H9 (cell line): ENCODE results near the gene TP73. TPM values are rescaled to one million over a fixed set of nuclear protein-coding genes. Genes with fewer than 3 reads are reported as not detected.
A peak's percentile ranks its signal among the peaks of the same experiment; 100 is the strongest.

Experiments used
- DNase-seq: peaks from one replicate; pipeline ENCODE4 v3.0.0-alpha.2; 2017
- H2AFZ ChIP-seq: one replicate; pipeline ENCODE4 v1.6.1; 2013; ENCODE audit warnings: mild to moderate bottlenecking, low read length, control low read depth, moderate library complexity
- H2AK5ac ChIP-seq: 2 replicates; pipeline ENCODE4 v1.6.1; 2013; ENCODE audit warnings: low read length, control low read depth, mixed read lengths; ENCODE audit not compliant: insufficient read length
- H2BK120ac ChIP-seq: one replicate; pipeline ENCODE4 v1.6.1; 2013; ENCODE audit warnings: low read depth, mild to moderate bottlenecking, low read length, control low read depth, inconsistent platforms; ENCODE audit not compliant: poor library complexity, severe bottlenecking
- H2BK12ac ChIP-seq: 2 replicates; pipeline ENCODE4 v1.6.1; 2013; ENCODE audit warnings: low read length, control low read depth, mixed read lengths, low read depth; ENCODE audit not compliant: insufficient read length
- H2BK15ac ChIP-seq: 2 replicates; pipeline ENCODE4 v1.6.1; 2013; ENCODE audit warnings: low read depth, low read length, control low read depth
- H2BK20ac ChIP-seq: one replicate; pipeline ENCODE4 v1.6.1; 2013; ENCODE audit warnings: low read depth, mild to moderate bottlenecking, low read length, control low read depth, inconsistent platforms; ENCODE audit not compliant: poor library complexity, severe bottlenecking
- H2BK5ac ChIP-seq: 2 replicates; pipeline ENCODE4 v1.6.1; 2013; ENCODE audit warnings: low read length, control low read depth, mixed read lengths; ENCODE audit not compliant: insufficient read length
- H3K14ac ChIP-seq: 2 replicates; pipeline ENCODE4 v1.6.1; 2013; ENCODE audit warnings: low read length, control low read depth; ENCODE audit not compliant: insufficient read depth
- H3K18ac ChIP-seq: 2 replicates; pipeline ENCODE4 v1.6.1; 2013; ENCODE audit warnings: low read depth, mild to moderate bottlenecking, mixed read lengths, low read length, control low read depth; ENCODE audit not compliant: insufficient read length
- H3K23ac ChIP-seq: 2 replicates; pipeline ENCODE4 v1.6.1; 2013; ENCODE audit warnings: low read length, control low read depth, mixed read lengths, low read depth; ENCODE audit not compliant: insufficient read length
- H3K23me2 ChIP-seq: 2 replicates; pipeline ENCODE4 v1.6.1; 2013; ENCODE audit warnings: low read depth, mild to moderate bottlenecking, mixed read lengths, low read length, control low read depth; ENCODE audit not compliant: insufficient read length, poor library complexity, severe bottlenecking
- H3K27ac ChIP-seq: 2 replicates; pipeline ENCODE4 v1.5.1; 2013; ENCODE audit warnings: low read length, control low read depth, mixed read lengths, low read depth; ENCODE audit not compliant: insufficient read length
- H3K27me3 ChIP-seq: 2 replicates; pipeline ENCODE4 v1.6.1; 2013; ENCODE audit warnings: low read length, control low read depth, inconsistent platforms; ENCODE audit not compliant: insufficient read depth
- H3K4ac ChIP-seq: 2 replicates; pipeline ENCODE4 v1.6.1; 2013; ENCODE audit warnings: low read depth, mild to moderate bottlenecking, control low read depth, inconsistent platforms, low read length, moderate library complexity
- H3K4me1 ChIP-seq: 2 replicates; pipeline ENCODE4 v1.6.1; 2013; ENCODE audit warnings: low read length, control low read depth, inconsistent platforms; ENCODE audit not compliant: insufficient read depth
- H3K4me2 ChIP-seq: 2 replicates; pipeline ENCODE4 v1.6.1; 2013; ENCODE audit warnings: low read length, control low read depth, mixed read lengths; ENCODE audit not compliant: insufficient read length, insufficient read depth
- H3K56ac ChIP-seq: 2 replicates; pipeline ENCODE4 v1.6.1; 2013; ENCODE audit warnings: low read depth, mild to moderate bottlenecking, mixed read lengths, low read length, control low read depth; ENCODE audit not compliant: insufficient read length
- H3K79me1 ChIP-seq: 2 replicates; pipeline ENCODE4 v1.6.1; 2013; ENCODE audit warnings: low read depth, mild to moderate bottlenecking, moderate library complexity, low read length, control low read depth, inconsistent platforms; ENCODE audit not compliant: insufficient read depth, poor library complexity, severe bottlenecking
- H3K79me2 ChIP-seq: 2 replicates; pipeline ENCODE4 v1.6.1; 2013; ENCODE audit warnings: low read length, control low read depth, inconsistent platforms; ENCODE audit not compliant: insufficient read depth
- H3K9ac ChIP-seq: 2 replicates; pipeline ENCODE4 v1.6.1; 2013; ENCODE audit warnings: low read length, control low read depth, mixed read lengths; ENCODE audit not compliant: insufficient read length; ENCODE audit errors: extremely low read depth
- H3K9me3 ChIP-seq: one replicate; pipeline ENCODE4 v1.6.1; 2013; ENCODE audit warnings: low read depth, low read length, inconsistent platforms; ENCODE audit not compliant: control insufficient read depth
- H3T11ph ChIP-seq: one replicate; pipeline ENCODE4 v1.6.1; 2013; ENCODE audit warnings: mild to moderate bottlenecking, low read length, control low read depth, inconsistent platforms
- H4K20me1 ChIP-seq: one replicate; pipeline ENCODE4 v1.6.1; 2013; ENCODE audit not compliant: control insufficient read depth, insufficient read length, insufficient read depth
- H4K5ac ChIP-seq: 2 replicates; pipeline ENCODE4 v1.6.1; 2013; ENCODE audit warnings: low read depth, mild to moderate bottlenecking, mixed read lengths, low read length, control low read depth; ENCODE audit not compliant: insufficient read length
- H4K8ac ChIP-seq: replicated peaks from 2 replicates; pipeline ENCODE4 v1.6.1; 2013; ENCODE audit warnings: low read length, control low read depth, mixed read lengths, low read depth; ENCODE audit not compliant: insufficient read length
- H4K91ac ChIP-seq: 2 replicates; pipeline ENCODE4 v1.6.1; 2013; ENCODE audit warnings: low read depth, mild to moderate bottlenecking, moderate library complexity, mixed read lengths, low read length, control low read depth; ENCODE audit not compliant: insufficient read length
- H3K27ac Mint-ChIP-seq, 3 experiments: 2 replicates in 2 of 3; 3 replicates in 1 of 3; pipeline ENCODE4 v1.8.0; 2020 to 2021; ENCODE audit warnings: mixed read lengths in 3 of 3, mild to moderate bottlenecking in 1 of 3, moderate library complexity in 1 of 3
- H3K27me3 Mint-ChIP-seq: 2 replicates; pipeline ENCODE4 v1.8.0; 2021; ENCODE audit warnings: low read depth, mild to moderate bottlenecking, moderate library complexity, mixed read lengths
- H3K36me3 Mint-ChIP-seq, 3 experiments: 2 replicates in 2 of 3; 3 replicates in 1 of 3; pipeline ENCODE4 v1.8.0; 2020 to 2021; ENCODE audit warnings: low read depth in 3 of 3, mixed read lengths in 3 of 3; ENCODE audit not compliant: insufficient read depth in 1 of 3
- H3K4me1 Mint-ChIP-seq, 2 experiments: 2 replicates each; pipeline ENCODE4 v1.8.0; 2020; ENCODE audit warnings: mixed read lengths in 2 of 2
- H3K4me3 Mint-ChIP-seq, 2 experiments: 2 replicates in 1 of 2; 3 replicates in 1 of 2; pipeline ENCODE4 v1.8.0; 2020 to 2021; ENCODE audit warnings: mild to moderate bottlenecking in 2 of 2, mixed read lengths in 2 of 2, moderate library complexity in 1 of 2
- H3K9me3 Mint-ChIP-seq, 2 experiments: 2 replicates in 1 of 2; 3 replicates in 1 of 2; pipeline ENCODE4 v1.8.0; 2020; ENCODE audit warnings: mild to moderate bottlenecking in 2 of 2, mixed read lengths in 2 of 2, moderate library complexity in 1 of 2
- CTCF ChIP-seq: fragments of 200-600 bp; sonication (generic); conservative IDR thresholded peaks from 3 replicates; pipeline ENCODE4 v1.8.0; 2021; ENCODE audit warnings: antibody characterized with exemption, mild to moderate bottlenecking
- WGBS: extraction: QIAGEN DNeasy Blood & Tissue Kit; methylation state at CpG from one replicate; pipeline ENCODE4 v1.1.7; 2013; ENCODE audit warnings: missing lambda C conversion rate, low lambda C conversion rate, mixed read lengths; ENCODE audit not compliant: insufficient read length; ENCODE audit errors: extremely low coverage; 5-methylcytosine and 5-hydroxymethylcytosine counted together
- total RNA-seq: library from RNA; stranded (reverse); gene quantifications from 2 replicates; pipeline ENCODE4 v1.2.1, GENCODE V29; 2021

The TP73 gene
- total RNA-seq, 1 experiment from 2014 or later, result 4.7 TPM

- Histone ChIP-seq H2BK15ac (no peak overlapping the region), H3K4me1 (no peaks in the 10 kb centered on the region; the same call in 1 of the 2 replicates), H3K56ac (no peak overlapping the region), H4K8ac (no peak overlapping the region), H3K23ac (no peak overlapping the region), H2BK20ac (no peak overlapping the region), H3K23me2 (peaks cover 11% of the 10 kb centered on the region), H3K14ac (no peak overlapping the region; the same call in 1 of the 2 replicates), H3K27ac (no peak overlapping the region), H2AK5ac (no peak overlapping the region), H3K4ac (no peak overlapping the region), H3K9ac (no peak overlapping the region), H2BK5ac (no peak overlapping the region), H3K79me2 (no peaks in the 10 kb centered on the region), H2BK120ac (no peak overlapping the region), H3K18ac (no peak overlapping the region), H3K27me3 (no peaks in the 10 kb centered on the region), H3T11ph (no peak overlapping the region), H4K91ac (no peak overlapping the region), H2BK12ac (no peak overlapping the region), H2AFZ (no peak overlapping the region), H3K9me3 (no peaks in the 10 kb centered on the region), H4K20me1 (no peaks in the 10 kb centered on the region), H4K5ac (no peak overlapping the region), H3K4me2 (no peak overlapping the region), H3K79me1 (no peaks in the 10 kb centered on the region)
- peak; percentile 71 for TF ChIP-seq CTCF
- WGBS, result no CpG with 5 or more reads among the region's 27 CpGs
- peaks cover 14 to 18% (median 16%) of the 10 kb centered on the region in 3 experiments for H3K36me3 Mint-ChIP-seq
- DNase-seq, result peak; percentile 86
- H3K4me1 Mint-ChIP-seq, result peaks cover 12 to 28% of the 10 kb centered on the region in 2 experiments
- H3K27ac Mint-ChIP-seq, result no peak overlapping the region; a peak in 1 of 7 replicates
- H3K27me3 Mint-ChIP-seq, result peaks cover 10% of the 10 kb centered on the region
- H3K9me3 Mint-ChIP-seq, result no peaks in the 10 kb centered on the region
- peak overlapping the region in 1 of 2 experiments; percentile 35; a peak in 1 of 5 replicates for H3K4me3 Mint-ChIP-seq
Observed at GRCh38 chr1:3775490-3776230, 123.3 kb downstream of the TP73 start.
